Neural cell (in vitro differentiated cells): ENCODE results near the gene CCL2. TPM values are rescaled to one million over a fixed set of nuclear protein-coding genes. Genes with fewer than 3 reads are reported as not detected.

Source experiments
- H2AFZ ChIP-seq: fragments of 200-600, 300-800 bp; sonication (generic), shearing (Covaris generic); 2 replicates; pipeline ENCODE4 v1.6.0; 2014; ENCODE audit warnings: low read depth, mild to moderate bottlenecking, antibody characterized with exemption, low read length, moderate library complexity
- H3F3A ChIP-seq: fragments of 200-600 bp; shearing (Covaris generic); 2 replicates; pipeline ENCODE4 v1.6.1; 2016; ENCODE audit warnings: mild to moderate bottlenecking, moderate library complexity, mixed read lengths, antibody characterized with exemption, low read length; ENCODE audit not compliant: insufficient read depth, poor library complexity, severe bottlenecking
- H3K27ac ChIP-seq: fragments of 200-600, 300-800 bp; sonication (generic), shearing (Covaris generic); 2 replicates; pipeline ENCODE4 v1.5.1; 2014; ENCODE audit warnings: mild to moderate bottlenecking, low read length, moderate library complexity
- H3K27me3 ChIP-seq: fragments of 300-800, 200-600 bp; sonication (generic), shearing (Covaris generic); 2 replicates; pipeline ENCODE4 v1.6.0; 2014; ENCODE audit warnings: mild to moderate bottlenecking, low read depth, low read length, moderate library complexity; ENCODE audit not compliant: insufficient read depth
- H3K36me3 ChIP-seq: fragments of 300-800, 200-600 bp; sonication (generic), shearing (Covaris generic); 2 replicates; pipeline ENCODE4 v1.5.1; 2014; ENCODE audit warnings: mild to moderate bottlenecking, antibody characterized with exemption, low read length, moderate library complexity; ENCODE audit not compliant: insufficient read depth
- H3K4me2 ChIP-seq: fragments of 300-800, 200-600 bp; sonication (generic), shearing (Covaris generic); 2 replicates; pipeline ENCODE4 v1.6.0; 2014; ENCODE audit warnings: mild to moderate bottlenecking, low read length
- H3K4me3 ChIP-seq: fragments of 300-800, 200-600 bp; sonication (generic), shearing (Covaris generic); 2 replicates; pipeline ENCODE4 v1.5.1; 2014; ENCODE audit warnings: mild to moderate bottlenecking, low read length, moderate library complexity
- H3K79me2 ChIP-seq: fragments of 200-600 bp; shearing (Covaris generic); replicated peaks from 2 replicates; pipeline ENCODE4 v1.6.0; 2014; ENCODE audit warnings: mild to moderate bottlenecking, low read length, moderate library complexity; ENCODE audit not compliant: insufficient read depth
- H3K9ac ChIP-seq: fragments of 300-800, 200-600 bp; sonication (generic), shearing (Covaris generic); 2 replicates; pipeline ENCODE4 v1.6.1; 2016; ENCODE audit warnings: mild to moderate bottlenecking, low read length, mixed read lengths
- H3K9me2 ChIP-seq: fragments of 200-600 bp; shearing (Covaris generic); 2 replicates; pipeline ENCODE4 v1.6.1; 2016; ENCODE audit warnings: mild to moderate bottlenecking, low read length, mixed read lengths; ENCODE audit not compliant: insufficient read depth
- H3K9me3 ChIP-seq: fragments of 200-600, 300-800 bp; sonication (generic), shearing (Covaris generic); 2 replicates; pipeline ENCODE4 v1.6.1; 2016; ENCODE audit warnings: mild to moderate bottlenecking, mixed run types, low read length, moderate library complexity, mixed read lengths
- H4K20me1 ChIP-seq: fragments of 200-600 bp; shearing (Covaris generic); 2 replicates; pipeline ENCODE4 v1.6.1; 2016; ENCODE audit warnings: mild to moderate bottlenecking, mixed run types; ENCODE audit not compliant: insufficient read depth
- EP300 ChIP-seq: fragments of 450-650 bp; conservative IDR thresholded peaks from 2 replicates; pipeline ENCODE4 v1.6.1; 2014; ENCODE audit warnings: antibody characterized with exemption, mild to moderate bottlenecking, moderate library complexity; ENCODE audit not compliant: poor library complexity, severe bottlenecking
- EZH2 ChIP-seq: fragments of 200-600, 300-800 bp; shearing (Covaris generic), sonication (generic); IDR thresholded peaks from 2 replicates; pipeline ENCODE4 v1.6.1; 2014; ENCODE audit warnings: antibody characterized with exemption, low read length, borderline replicate concordance, mild to moderate bottlenecking; ENCODE audit not compliant: insufficient read depth, poor library complexity, severe bottlenecking
- MXI1 ChIP-seq: fragments of 450-650 bp; conservative IDR thresholded peaks from 2 replicates; pipeline ENCODE4 v1.6.1; 2014; ENCODE audit warnings: antibody characterized with exemption, mild to moderate bottlenecking; ENCODE audit not compliant: poor library complexity, severe bottlenecking
- POLR2AphosphoS5 ChIP-seq: IDR thresholded peaks from 2 replicates; pipeline ENCODE4 v1.6.1; 2012
- RAD21 ChIP-seq: fragments of 450-650 bp; conservative IDR thresholded peaks from 2 replicates; pipeline ENCODE4 v1.6.1; 2014; ENCODE audit warnings: antibody characterized with exemption, mild to moderate bottlenecking, moderate library complexity
- SMC3 ChIP-seq: fragments of 450-650 bp; conservative IDR thresholded peaks from 2 replicates; pipeline ENCODE4 v1.6.1; 2014; ENCODE audit warnings: antibody characterized with exemption, mild to moderate bottlenecking, moderate library complexity; ENCODE audit not compliant: poor library complexity
- TAF1 ChIP-seq: IDR thresholded peaks from 2 replicates; pipeline ENCODE4 v1.6.1; 2012; ENCODE audit warnings: low read depth
- polyA plus RNA-seq: library from polyadenylated mRNA; depleted of rRNA; stranded (reverse); fragments of >200 nt; gene quantifications from 2 replicates; pipeline ENCODE4 v1.2.3, GENCODE V29; 2014
- TF ChIP-seq, protein P1 (sequence below): IDR thresholded peaks from 2 replicates; pipeline ENCODE4 v1.6.1; 2012; ENCODE audit warnings: borderline replicate concordance
- TF ChIP-seq, protein P2 (sequence below): fragments of 450-650 bp; IDR thresholded peaks from 2 replicates; pipeline ENCODE4 v1.5.1; 2014; ENCODE audit warnings: antibody characterized with exemption, mild to moderate bottlenecking, moderate library complexity; ENCODE audit not compliant: poor library complexity, severe bottlenecking

The CCL2 gene
- polyA plus RNA-seq, 1 donor from 2014 or later, result 0.57 TPM

DNA sequence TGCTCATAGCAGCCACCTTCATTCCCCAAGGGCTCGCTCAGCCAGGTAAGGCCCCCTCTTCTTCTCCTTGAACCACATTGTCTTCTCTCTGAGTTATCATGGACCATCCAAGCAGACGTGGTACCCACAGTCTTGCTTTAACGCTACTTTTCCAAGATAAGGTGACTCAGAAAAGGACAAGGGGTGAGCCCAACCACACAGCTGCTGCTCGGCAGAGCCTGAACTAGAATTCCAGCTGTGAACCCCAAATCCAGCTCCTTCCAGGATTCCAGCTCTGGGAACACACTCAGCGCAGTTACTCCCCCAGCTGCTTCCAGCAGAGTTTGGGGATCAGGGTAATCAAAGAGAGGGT is 272 bp downstream of the CCL2 start:
- H3K79me2 ChIP-seq, result no peaks in the 10 kb centered on the region
- no peaks in the 10 kb centered on the region for H3K27me3 ChIP-seq
- no peaks in the 10 kb centered on the region for H3K9me2 ChIP-seq
- peak overlapping the region; percentile 17 for H2AFZ ChIP-seq
- peak overlapping the region; percentile 55 for H3K4me3 ChIP-seq
- no peak for TF ChIP-seq TAF1
- TF ChIP-seq, protein P1, sequence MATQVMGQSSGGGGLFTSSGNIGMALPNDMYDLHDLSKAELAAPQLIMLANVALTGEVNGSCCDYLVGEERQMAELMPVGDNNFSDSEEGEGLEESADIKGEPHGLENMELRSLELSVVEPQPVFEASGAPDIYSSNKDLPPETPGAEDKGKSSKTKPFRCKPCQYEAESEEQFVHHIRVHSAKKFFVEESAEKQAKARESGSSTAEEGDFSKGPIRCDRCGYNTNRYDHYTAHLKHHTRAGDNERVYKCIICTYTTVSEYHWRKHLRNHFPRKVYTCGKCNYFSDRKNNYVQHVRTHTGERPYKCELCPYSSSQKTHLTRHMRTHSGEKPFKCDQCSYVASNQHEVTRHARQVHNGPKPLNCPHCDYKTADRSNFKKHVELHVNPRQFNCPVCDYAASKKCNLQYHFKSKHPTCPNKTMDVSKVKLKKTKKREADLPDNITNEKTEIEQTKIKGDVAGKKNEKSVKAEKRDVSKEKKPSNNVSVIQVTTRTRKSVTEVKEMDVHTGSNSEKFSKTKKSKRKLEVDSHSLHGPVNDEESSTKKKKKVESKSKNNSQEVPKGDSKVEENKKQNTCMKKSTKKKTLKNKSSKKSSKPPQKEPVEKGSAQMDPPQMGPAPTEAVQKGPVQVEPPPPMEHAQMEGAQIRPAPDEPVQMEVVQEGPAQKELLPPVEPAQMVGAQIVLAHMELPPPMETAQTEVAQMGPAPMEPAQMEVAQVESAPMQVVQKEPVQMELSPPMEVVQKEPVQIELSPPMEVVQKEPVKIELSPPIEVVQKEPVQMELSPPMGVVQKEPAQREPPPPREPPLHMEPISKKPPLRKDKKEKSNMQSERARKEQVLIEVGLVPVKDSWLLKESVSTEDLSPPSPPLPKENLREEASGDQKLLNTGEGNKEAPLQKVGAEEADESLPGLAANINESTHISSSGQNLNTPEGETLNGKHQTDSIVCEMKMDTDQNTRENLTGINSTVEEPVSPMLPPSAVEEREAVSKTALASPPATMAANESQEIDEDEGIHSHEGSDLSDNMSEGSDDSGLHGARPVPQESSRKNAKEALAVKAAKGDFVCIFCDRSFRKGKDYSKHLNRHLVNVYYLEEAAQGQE, result no peak
- TF ChIP-seq MXI1, result no peak
- no peak for TF ChIP-seq SMC3
- no peaks in the 10 kb centered on the region for H3K36me3 ChIP-seq
- no peaks in the 10 kb centered on the region for H4K20me1 ChIP-seq
- no peak overlapping the region for H3K4me2 ChIP-seq
- H3K9me3 ChIP-seq, result no peaks in the 10 kb centered on the region
- H3F3A ChIP-seq, result peaks cover 3% of the 10 kb centered on the region
- peak overlapping the region; percentile 13 for H3K27ac ChIP-seq
- no peak overlapping the region for H3K9ac ChIP-seq

DNA sequence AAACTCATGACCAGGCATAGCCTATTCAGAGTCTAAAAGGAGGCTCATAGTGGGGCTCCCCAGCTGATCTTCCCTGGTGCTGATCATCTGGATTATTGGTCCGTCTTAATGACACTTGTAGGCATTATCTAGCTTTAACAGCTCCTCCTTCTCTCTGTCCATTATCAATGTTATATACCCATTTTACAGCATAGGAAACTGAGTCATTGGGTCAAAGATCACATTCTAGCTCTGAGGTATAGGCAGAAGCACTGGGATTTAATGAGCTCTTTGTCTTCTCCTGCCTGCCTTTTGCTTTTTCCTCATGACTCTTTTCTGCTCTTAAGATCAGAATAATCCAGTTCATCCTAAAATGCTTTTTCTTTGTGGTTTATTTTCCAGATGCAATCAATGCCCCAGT is 756 bp downstream of the CCL2 start:
- no peaks in the 10 kb centered on the region for H3K9me2 ChIP-seq
- H3K36me3 ChIP-seq, result no peaks in the 10 kb centered on the region
- H3K9ac ChIP-seq, result no peak overlapping the region
- no peak overlapping the region for H2AFZ ChIP-seq
- no peaks in the 10 kb centered on the region for H3K27me3 ChIP-seq
- no peaks in the 10 kb centered on the region for H3K9me3 ChIP-seq
- H3F3A ChIP-seq, result peaks cover 3% of the 10 kb centered on the region
- TF ChIP-seq SMC3 (no peak), EP300 (no peak), POLR2AphosphoS5 (no peak), EZH2 (no peak), TAF1 (no peak), MXI1 (no peak), RAD21 (no peak)
- TF ChIP-seq, protein P2, sequence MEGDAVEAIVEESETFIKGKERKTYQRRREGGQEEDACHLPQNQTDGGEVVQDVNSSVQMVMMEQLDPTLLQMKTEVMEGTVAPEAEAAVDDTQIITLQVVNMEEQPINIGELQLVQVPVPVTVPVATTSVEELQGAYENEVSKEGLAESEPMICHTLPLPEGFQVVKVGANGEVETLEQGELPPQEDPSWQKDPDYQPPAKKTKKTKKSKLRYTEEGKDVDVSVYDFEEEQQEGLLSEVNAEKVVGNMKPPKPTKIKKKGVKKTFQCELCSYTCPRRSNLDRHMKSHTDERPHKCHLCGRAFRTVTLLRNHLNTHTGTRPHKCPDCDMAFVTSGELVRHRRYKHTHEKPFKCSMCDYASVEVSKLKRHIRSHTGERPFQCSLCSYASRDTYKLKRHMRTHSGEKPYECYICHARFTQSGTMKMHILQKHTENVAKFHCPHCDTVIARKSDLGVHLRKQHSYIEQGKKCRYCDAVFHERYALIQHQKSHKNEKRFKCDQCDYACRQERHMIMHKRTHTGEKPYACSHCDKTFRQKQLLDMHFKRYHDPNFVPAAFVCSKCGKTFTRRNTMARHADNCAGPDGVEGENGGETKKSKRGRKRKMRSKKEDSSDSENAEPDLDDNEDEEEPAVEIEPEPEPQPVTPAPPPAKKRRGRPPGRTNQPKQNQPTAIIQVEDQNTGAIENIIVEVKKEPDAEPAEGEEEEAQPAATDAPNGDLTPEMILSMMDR, result no peak
- TF ChIP-seq, protein P1, result no peak
- H4K20me1 ChIP-seq, result no peaks in the 10 kb centered on the region
- H3K4me3 ChIP-seq, result no peak overlapping the region
- H3K79me2 ChIP-seq, result no peaks in the 10 kb centered on the region
- H3K27ac ChIP-seq, result no peak overlapping the region
- H3K4me2 ChIP-seq, result no peak overlapping the region
